Stomach (tissue), 9 donors: ENCODE data around the gene RABEP2. TPM values are rescaled to one million over a fixed set of nuclear protein-coding genes. Genes with fewer than 3 reads are reported as not detected.

Experiments
- DNase-seq, 2 donors: peaks; one replicate each; pipeline versions ENCODE4 v3.0.0 to v3.0.0-alpha.2; 2013 to 2019
- H3K27ac ChIP-seq, 5 donors: fragments of 200-600 bp in 4 of 5; sonication (generic) in 4 of 5; one replicate each; pipeline ENCODE4 v1.5.1; 2013 to 2019; ENCODE audit warnings: mild to moderate bottlenecking in 1 of 5, moderate library complexity in 1 of 5
- H3K27me3 ChIP-seq, 3 donors: fragments of 200-600 bp; sonication (generic); one replicate each; pipeline ENCODE4 v1.5.1; 2017 to 2019; ENCODE audit warnings: mixed run types in 1 of 3
- H3K36me3 ChIP-seq, 4 donors: fragments of 200-600 bp; sonication (generic); 1 replicate in 3 of 4; 2 replicates in 1 of 4; pipeline ENCODE4 v1.5.1; 2016 to 2019
- H3K4me1 ChIP-seq, 4 donors: fragments of 200-600 bp; sonication (generic); one replicate each; pipeline ENCODE4 v1.5.1; 2016 to 2019
- H3K4me3 ChIP-seq, 4 donors: fragments of 200-600 bp; sonication (generic) in 3 of 4; one replicate each; pipeline ENCODE4 v1.5.1; 2016 to 2019; ENCODE audit warnings: mild to moderate bottlenecking in 1 of 4
- H3K9me3 ChIP-seq, 4 donors: fragments of 200-600 bp; sonication (generic); one replicate each; pipeline ENCODE4 v1.5.1; 2016 to 2019
- CTCF ChIP-seq, 7 experiments: fragments of 450-650 bp in 4 of 7; fragments of 200-600 bp in 3 of 7; sonication (generic) in 3 of 7; IDR thresholded peaks; one replicate each; pipeline ENCODE4 v1.5.1; 2016 to 2019; ENCODE audit warnings: antibody characterized with exemption in 7 of 7, control low read depth in 2 of 7, mild to moderate bottlenecking in 1 of 7
- EP300 ChIP-seq: sonication (generic); formaldehyde crosslinking; IDR thresholded peaks from one replicate; pipeline ENCODE4 v1.6.1; 2017; ENCODE audit warnings: antibody characterized with exemption
- POLR2A ChIP-seq, 4 donors: fragments of 450-650 bp; IDR thresholded peaks; one replicate each; pipeline ENCODE4 v1.6.1; 2016; ENCODE audit warnings: antibody characterized with exemption in 4 of 4, control low read depth in 2 of 4, mild to moderate bottlenecking in 1 of 4, moderate library complexity in 1 of 4
- POLR2AphosphoS5 ChIP-seq, 3 donors: sonication (generic); formaldehyde crosslinking; IDR thresholded peaks; one replicate each; pipeline ENCODE4 v1.6.1; 2016; ENCODE audit warnings: antibody characterized with exemption in 3 of 3
- WGBS, 5 donors: extraction: QIAGEN DNeasy Blood & Tissue Kit in 3 of 5; methylation state at CpG; one replicate each; pipeline versions ENCODE4 v1.1.5 to v1.1.7; 2013 to 2018; 5-methylcytosine and 5-hydroxymethylcytosine counted together
- intact Hi-C: fragments of 100-400 bp; cut with DNase I; formaldehyde crosslinking; loops from one replicate; pipeline ENCODE4 v1.15.1; 2023; ENCODE audit warnings: low total_unique reads
- polyA plus RNA-seq, 3 donors: library from polyadenylated mRNA; stranded (reverse); fragments of 200-250 nt; gene quantifications; one replicate each; pipeline ENCODE4 v1.2.3, GENCODE V29; 2013
- total RNA-seq, 5 donors: library from RNA; depleted of rRNA; stranded (reverse); fragments of >200 nt; gene quantifications; one replicate each; pipeline versions ENCODE4 v1.1.0 to v1.2.3, GENCODE V29; 2014 to 2016
- donor health status: healthy with polysubstance abuse.
- donor health status: Bipolar disorder and iron deficiency.
- donor health status: healthy.

Gene RABEP2
- total and polyA plus RNA-seq, 8 donors, result 20.3 to 350 (median 33.7) TPM

DNA sequence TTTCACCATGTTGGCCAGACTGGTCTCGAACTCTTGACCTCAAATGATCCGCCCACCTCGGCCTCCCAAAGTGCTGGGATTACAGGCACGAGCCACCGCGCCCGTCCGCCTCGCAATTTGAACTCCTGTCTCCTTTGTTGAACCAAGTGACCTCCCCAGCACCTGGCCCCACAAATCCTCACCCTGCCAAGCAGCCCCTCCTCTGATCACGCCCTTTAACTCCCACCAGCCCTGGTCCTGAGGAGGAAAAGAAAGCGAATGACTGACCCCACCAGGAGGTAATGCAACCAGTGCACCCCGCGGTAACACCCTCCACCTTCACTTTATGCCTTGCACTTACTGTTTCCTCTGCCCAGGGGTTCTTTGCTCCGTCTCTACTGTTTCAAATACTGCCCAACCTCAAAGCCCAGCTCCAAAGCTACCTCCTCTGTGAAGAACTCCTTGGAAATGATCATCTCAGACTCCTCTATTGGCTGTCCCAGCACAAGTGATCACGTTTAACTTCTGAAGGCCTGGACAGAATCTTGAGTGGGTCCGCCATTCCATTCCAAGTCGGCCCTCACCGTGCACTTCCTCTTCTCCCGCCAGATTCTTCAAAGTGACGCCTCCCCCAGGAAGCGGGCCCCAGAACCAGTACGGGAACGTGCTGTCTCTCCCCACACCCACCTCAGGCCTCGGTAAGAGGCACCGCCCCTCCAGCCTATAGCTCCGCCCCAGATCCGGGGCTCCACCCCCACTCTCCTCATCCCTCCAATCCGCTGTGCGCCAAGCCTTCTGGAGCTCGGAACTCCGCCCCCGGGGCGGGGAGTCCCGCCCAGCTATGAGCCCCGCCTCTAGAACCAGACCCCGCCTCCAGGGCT, 11.1 kb upstream of the RABEP2 start:
- Histone ChIP-seq H3K9me3 (no peaks in the 10 kb centered on the region), H3K27ac (no peak overlapping the region), H3K4me3 (peak overlapping the region; percentile 23 to 39 (median 28)), H3K4me1 (peaks cover 4 to 19% (median 12%) of the 10 kb centered on the region in 4 donors), H3K27me3 (no peaks in the 10 kb centered on the region), H3K36me3 (no peaks in the 10 kb centered on the region)
- DNase-seq, result peak; percentile 88 to 91
- intact Hi-C loops, result loop anchor here (10.0 kb wide), 1 partner anchor 51 kb away; no protein-coding TSS in a partner anchor
- whole genome bisulfite sequencing, 5 donors, result 18 to 25% (median 23%) methylated on average over 35 to 36 of the region's 36 CpGs
- TF ChIP-seq POLR2AphosphoS5 (IDR thresholded peaks at IDR 0.05), result peak in 1 of 3 donors; percentile 18
- TF ChIP-seq EP300, result no peak

DNA sequence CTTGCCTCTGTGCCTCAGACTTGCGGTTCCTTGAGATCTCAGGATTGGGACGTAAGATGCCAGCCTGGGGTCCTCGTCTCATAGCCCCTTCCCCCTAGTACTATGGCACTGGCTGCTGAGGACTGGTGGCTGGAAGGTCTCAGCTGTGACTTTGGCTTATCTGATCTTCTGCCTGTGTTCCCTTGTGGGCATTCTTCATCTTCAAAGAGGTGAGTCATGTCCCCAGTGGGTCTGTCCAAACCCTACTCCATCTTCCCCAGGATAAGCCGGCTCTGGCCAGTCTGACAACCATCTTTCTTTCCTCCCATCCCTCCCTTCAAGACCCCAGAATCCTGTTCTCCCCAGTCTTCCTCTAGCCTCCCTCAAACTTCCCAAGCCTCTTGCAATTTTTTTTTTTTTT, 10.3 kb upstream of the RABEP2 start:
- TF ChIP-seq POLR2A (IDR thresholded peaks at IDR 0.05) (no peak), POLR2AphosphoS5 (IDR thresholded peaks at IDR 0.05) (no peak), EP300 (no peak), CTCF (IDR thresholded peaks at IDR 0.05) (no peak)
- Histone ChIP-seq H3K36me3 (no peaks in the 10 kb centered on the region), H3K9me3 (no peaks in the 10 kb centered on the region), H3K4me1 (peaks cover 4 to 19% (median 12%) of the 10 kb centered on the region in 4 donors), H3K27ac (no peak overlapping the region), H3K4me3 (no peak overlapping the region), H3K27me3 (no peaks in the 10 kb centered on the region)
- DNase-seq, result no peak
- intact Hi-C loops, result loop anchor here (10.0 kb wide), 1 partner anchor 51 kb away; no protein-coding TSS in a partner anchor
- 95 to 100% (median 97%) methylated on average over 4 of the region's 4 CpGs for WGBS, 5 donors

DNA sequence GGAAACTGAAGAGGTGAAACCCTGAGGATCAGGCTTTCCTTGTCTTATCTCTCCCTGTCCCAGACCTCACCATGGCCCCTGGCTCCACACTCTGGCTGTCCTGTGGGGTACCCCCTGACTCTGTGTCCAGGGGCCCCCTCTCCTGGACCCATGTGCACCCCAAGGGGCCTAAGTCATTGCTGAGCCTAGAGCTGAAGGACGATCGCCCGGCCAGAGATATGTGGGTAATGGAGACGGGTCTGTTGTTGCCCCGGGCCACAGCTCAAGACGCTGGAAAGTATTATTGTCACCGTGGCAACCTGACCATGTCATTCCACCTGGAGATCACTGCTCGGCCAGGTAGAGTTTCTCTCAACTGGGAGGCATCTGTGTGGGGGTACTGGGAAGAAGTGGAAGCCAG, 8.1 kb upstream of the RABEP2 start:
- 69 to 85% (median 79%) methylated on average over 8 of the region's 8 CpGs for WGBS, 5 donors

DNA sequence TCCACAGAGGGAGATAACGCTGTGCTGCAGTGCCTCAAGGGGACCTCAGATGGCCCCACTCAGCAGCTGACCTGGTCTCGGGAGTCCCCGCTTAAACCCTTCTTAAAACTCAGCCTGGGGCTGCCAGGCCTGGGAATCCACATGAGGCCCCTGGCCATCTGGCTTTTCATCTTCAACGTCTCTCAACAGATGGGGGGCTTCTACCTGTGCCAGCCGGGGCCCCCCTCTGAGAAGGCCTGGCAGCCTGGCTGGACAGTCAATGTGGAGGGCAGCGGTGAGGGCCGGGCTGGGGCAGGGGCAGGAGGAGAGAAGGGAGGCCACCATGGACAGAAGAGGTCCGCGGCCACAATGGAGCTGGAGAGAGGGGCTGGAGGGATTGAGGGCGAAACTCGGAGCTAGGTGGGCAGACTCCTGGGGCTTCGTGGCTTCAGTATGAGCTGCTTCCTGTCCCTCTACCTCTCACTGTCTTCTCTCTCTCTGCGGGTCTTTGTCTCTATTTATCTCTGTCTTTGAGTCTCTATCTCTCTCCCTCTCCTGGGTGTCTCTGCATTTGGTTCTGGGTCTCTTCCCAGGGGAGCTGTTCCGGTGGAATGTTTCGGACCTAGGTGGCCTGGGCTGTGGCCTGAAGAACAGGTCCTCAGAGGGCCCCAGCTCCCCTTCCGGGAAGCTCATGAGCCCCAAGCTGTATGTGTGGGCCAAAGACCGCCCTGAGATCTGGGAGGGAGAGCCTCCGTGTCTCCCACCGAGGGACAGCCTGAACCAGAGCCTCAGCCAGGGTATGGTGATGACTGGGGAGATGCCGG, 7.5 kb upstream of the RABEP2 start:
- TF ChIP-seq POLR2AphosphoS5 (IDR thresholded peaks at IDR 0.05), result no peak
- TF ChIP-seq POLR2A (IDR thresholded peaks at IDR 0.05), result no peak
- no peak for TF ChIP-seq EP300
- TF ChIP-seq CTCF (IDR thresholded peaks at IDR 0.05), result no peak
- Histone ChIP-seq H3K4me1 (peaks cover 4 to 19% (median 12%) of the 10 kb centered on the region in 4 donors), H3K4me3 (peak overlapping the region in 1 of 4 donors; percentile 16), H3K36me3 (no peaks in the 10 kb centered on the region), H3K9me3 (no peaks in the 10 kb centered on the region), H3K27me3 (no peaks in the 10 kb centered on the region), H3K27ac (no peak overlapping the region)
- 81 to 91% (median 86%) methylated on average over 19 to 20 of the region's 20 CpGs for WGBS, 5 donors
- intact Hi-C loops, result loop anchor here (10.0 kb wide), 1 partner anchor 48 kb away; no protein-coding TSS in a partner anchor
- DNase-seq, result no peak

More for the DNA sequence above, 8.1 kb upstream of the RABEP2 start:
- H3K27ac ChIP-seq, result no peak overlapping the region
- peaks cover 4 to 19% (median 12%) of the 10 kb centered on the region in 4 donors for H3K4me1 ChIP-seq
- H3K9me3 ChIP-seq, result no peaks in the 10 kb centered on the region
- DNase-seq, result no peak
- H3K4me3 ChIP-seq, result no peak overlapping the region
- H3K27me3 ChIP-seq, result no peaks in the 10 kb centered on the region
- TF ChIP-seq POLR2AphosphoS5 (IDR thresholded peaks at IDR 0.05) (no peak), POLR2A (IDR thresholded peaks at IDR 0.05) (no peak), EP300 (no peak), CTCF (IDR thresholded peaks at IDR 0.05) (no peak)
- H3K36me3 ChIP-seq, result no peaks in the 10 kb centered on the region
- intact Hi-C loops, result loop anchor here (10.0 kb wide), 1 partner anchor 48 kb away; no protein-coding TSS in a partner anchor
